Ovary (tissue), 9 donors: ENCODE measurements around the gene ADRA2C. TPM values are rescaled to one million over a fixed set of nuclear protein-coding genes. Genes with fewer than 3 reads are reported as not detected.
"Not testable (repeated sequence)": the region's sequence is repeated elsewhere in the genome, so short reads cannot be mapped to it uniquely, and the experiment has no call there.

Experiments used
- DNase-seq, 5 donors: peaks; one replicate each; pipeline ENCODE4 v3.0.0-alpha.2; 2019 to 2020
- H3K27ac ChIP-seq, 2 donors: fragments of 200-600 bp; one replicate each; pipeline versions ENCODE4 v1.5.1 to v1.8.0; 2019 to 2022
- H3K27me3 ChIP-seq: fragments of 200-600 bp; one replicate; pipeline ENCODE4 v1.8.0; 2022
- H3K36me3 ChIP-seq: fragments of 200-600 bp; sonication (generic); one replicate; pipeline ENCODE4 v1.5.1; 2019
- H3K4me1 ChIP-seq: one replicate; pipeline ENCODE4 v1.8.1; 2013; ENCODE audit warnings: mild to moderate bottlenecking, moderate library complexity; ENCODE audit not compliant: insufficient read depth
- H3K4me3 ChIP-seq: fragments of 200-600 bp; sonication (generic); one replicate; pipeline ENCODE4 v1.5.1; 2017
- H3K9me3 ChIP-seq, 2 donors: fragments of 200-600 bp in 1 of 2; sonication (generic) in 1 of 2; one replicate each; pipeline versions ENCODE4 v1.5.1 to v1.8.1; 2013 to 2019; ENCODE audit warnings: mild to moderate bottlenecking in 1 of 2, moderate library complexity in 1 of 2
- EP300 ChIP-seq: sonication (generic); formaldehyde crosslinking; IDR thresholded peaks from one replicate; pipeline ENCODE4 v1.6.1; 2017; ENCODE audit warnings: antibody characterized with exemption
- POLR2A ChIP-seq: fragments of 450-650 bp; IDR thresholded peaks from one replicate; pipeline ENCODE4 v1.6.1; 2017; ENCODE audit warnings: antibody characterized with exemption, mild to moderate bottlenecking, moderate library complexity
- WGBS, 3 donors: extraction: QIAGEN DNeasy Blood & Tissue Kit in 1 of 3; methylation state at CpG; one replicate each; pipeline versions ENCODE4 v1.1.5 to v1.1.7; 2013 to 2017; 5-methylcytosine and 5-hydroxymethylcytosine counted together
- intact Hi-C, 4 donors: fragments of 100-400 bp; cut with DNase I; formaldehyde crosslinking; loops; one replicate each; pipeline versions ENCODE4 v1.11.0 to v1.15.1; 2022 to 2023
- polyA plus RNA-seq, 2 donors: library from polyadenylated mRNA; stranded (reverse); fragments of 200-250 nt in 1 of 2; fragments of 350-450 nt in 1 of 2; fragmentation: Illumina TruSeq in 1 of 2; extraction: RNeasy Lipid Tissue Mini Kit (QIAGEN cat#74804) in 1 of 2; gene quantifications; one replicate each; pipeline ENCODE4 v1.2.3, GENCODE V29; 2013 to 2014
- total RNA-seq, 7 donors: library from RNA; depleted of rRNA in 2 of 7; stranded (reverse); fragments of >200 nt in 2 of 7; fragmentation: NEBNext Ultra II Directional in 3 of 7; extraction: Animal tissue kit (Norgen Biotek cat#: 25700) in 3 of 7; gene quantifications; one replicate each; pipeline versions ENCODE4 v1.1.0 to v1.2.4, GENCODE V29; 2016 to 2023
- TF ChIP-seq, protein P1 (sequence below), 3 donors: fragments of 450-650 bp in 2 of 3; fragments of 200-600 bp in 1 of 3; IDR thresholded peaks; one replicate each; pipeline versions ENCODE4 v1.5.1 to v1.8.0; 2016 to 2022; ENCODE audit warnings: antibody characterized with exemption in 3 of 3, mild to moderate bottlenecking in 1 of 3
- donor health status: DM: no; HTN: no; CAD: no; lungs with moderate emphysema.
- donor health status: DM: no; HTN: no; CAD: no.
- donor health status: Bipolar disorder and iron deficiency.
- donor health status: DM: yes; HTN: yes; CAD: no.
- donor health status: DM: no; HTN: no; CAD: no.
- donor health status: DM: yes; HTN: yes; CAD: no.

Gene ADRA2C
- total and polyA plus RNA-seq, 9 donors, result 0.35 to 15.1 (median 4.2) TPM

DNA sequence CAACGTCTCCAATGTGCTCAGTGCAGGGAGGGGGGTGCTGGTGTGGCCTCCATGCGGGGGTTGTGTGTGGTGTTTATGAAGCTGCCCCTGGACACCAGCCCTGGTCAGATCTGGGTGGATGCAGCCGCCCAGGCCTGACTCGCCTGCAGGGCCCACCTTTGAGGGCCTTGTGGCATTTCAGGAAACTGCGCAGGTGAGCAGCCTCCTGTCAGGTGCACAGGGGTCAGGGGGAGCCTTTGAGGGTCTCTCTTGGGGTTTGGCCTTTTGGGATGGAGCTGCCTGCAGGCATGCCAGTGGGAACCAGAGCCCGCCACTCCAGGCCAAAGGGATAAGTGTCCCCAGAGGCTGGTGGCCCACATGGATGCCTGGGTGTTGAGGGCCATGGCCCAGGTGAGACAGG, 45.4 kb downstream of the ADRA2C start:
- intact Hi-C loops, result no loop called here
- 78 to 82% (median 80%) methylated on average over 6 of the region's 6 CpGs for WGBS, 3 donors

DNA sequence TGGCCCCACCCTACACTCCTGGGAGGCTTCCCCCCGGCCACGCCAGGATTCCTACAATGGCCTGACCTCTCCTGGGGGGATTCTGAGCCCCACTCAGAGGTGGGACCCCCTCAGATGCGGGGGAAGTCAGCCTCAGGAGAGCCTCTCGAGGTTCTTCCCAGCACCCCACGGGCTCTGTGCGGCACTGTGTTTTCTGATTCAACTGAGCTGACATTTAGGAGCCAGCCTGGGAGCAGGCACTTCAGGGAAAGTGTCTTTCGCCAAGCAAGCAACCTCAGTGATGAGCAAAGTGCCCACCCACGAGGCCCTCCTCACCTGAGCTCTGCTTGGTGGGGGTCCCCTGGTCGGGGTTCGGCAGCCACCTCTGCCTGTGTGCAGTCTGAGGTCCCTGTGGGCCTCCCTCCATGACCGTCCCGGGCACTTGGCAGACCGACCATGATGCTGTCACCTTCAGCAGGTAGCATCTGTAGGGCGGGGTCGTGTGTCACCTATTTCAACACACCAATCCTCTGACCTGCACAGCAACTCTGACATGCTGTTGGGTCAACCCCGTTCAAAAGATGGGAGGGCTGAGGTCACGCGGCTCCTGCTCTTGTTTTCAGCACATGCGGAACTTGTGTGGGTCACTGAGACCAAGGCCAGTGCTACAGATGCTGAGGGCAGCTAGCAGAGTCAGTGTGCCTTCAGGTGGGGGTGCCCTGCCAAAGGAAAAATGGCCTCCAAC, 46.2 kb downstream of the ADRA2C start:
- no peak overlapping the region for H3K27ac ChIP-seq
- no peak overlapping the region for H3K4me3 ChIP-seq
- no peaks in the 10 kb centered on the region for H3K36me3 ChIP-seq
- no peaks in the 10 kb centered on the region for H3K27me3 ChIP-seq
- 84 to 88% (median 86%) methylated on average over 19 of the region's 19 CpGs for WGBS, 3 donors
- intact Hi-C loops, result no loop called here
- no peak for TF ChIP-seq POLR2A
- TF ChIP-seq EP300, result no peak
- H3K4me1 ChIP-seq, result no peaks in the 10 kb centered on the region
- no peak for DNase-seq
- no peaks in the 10 kb centered on the region for H3K9me3 ChIP-seq

More for the DNA sequence above, 45.4 kb downstream of the ADRA2C start:
- TF ChIP-seq POLR2A (no peak), EP300 (no peak)
- TF ChIP-seq, protein P1, sequence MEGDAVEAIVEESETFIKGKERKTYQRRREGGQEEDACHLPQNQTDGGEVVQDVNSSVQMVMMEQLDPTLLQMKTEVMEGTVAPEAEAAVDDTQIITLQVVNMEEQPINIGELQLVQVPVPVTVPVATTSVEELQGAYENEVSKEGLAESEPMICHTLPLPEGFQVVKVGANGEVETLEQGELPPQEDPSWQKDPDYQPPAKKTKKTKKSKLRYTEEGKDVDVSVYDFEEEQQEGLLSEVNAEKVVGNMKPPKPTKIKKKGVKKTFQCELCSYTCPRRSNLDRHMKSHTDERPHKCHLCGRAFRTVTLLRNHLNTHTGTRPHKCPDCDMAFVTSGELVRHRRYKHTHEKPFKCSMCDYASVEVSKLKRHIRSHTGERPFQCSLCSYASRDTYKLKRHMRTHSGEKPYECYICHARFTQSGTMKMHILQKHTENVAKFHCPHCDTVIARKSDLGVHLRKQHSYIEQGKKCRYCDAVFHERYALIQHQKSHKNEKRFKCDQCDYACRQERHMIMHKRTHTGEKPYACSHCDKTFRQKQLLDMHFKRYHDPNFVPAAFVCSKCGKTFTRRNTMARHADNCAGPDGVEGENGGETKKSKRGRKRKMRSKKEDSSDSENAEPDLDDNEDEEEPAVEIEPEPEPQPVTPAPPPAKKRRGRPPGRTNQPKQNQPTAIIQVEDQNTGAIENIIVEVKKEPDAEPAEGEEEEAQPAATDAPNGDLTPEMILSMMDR (IDR thresholded peaks at IDR 0.05), result no peak
- no peak for DNase-seq
- no peaks in the 10 kb centered on the region for H3K4me1 ChIP-seq
- no peak overlapping the region for H3K4me3 ChIP-seq
- no peaks in the 10 kb centered on the region for H3K27me3 ChIP-seq
- no peaks in the 10 kb centered on the region for H3K9me3 ChIP-seq
- no peak overlapping the region for H3K27ac ChIP-seq
- no peaks in the 10 kb centered on the region for H3K36me3 ChIP-seq

DNA sequence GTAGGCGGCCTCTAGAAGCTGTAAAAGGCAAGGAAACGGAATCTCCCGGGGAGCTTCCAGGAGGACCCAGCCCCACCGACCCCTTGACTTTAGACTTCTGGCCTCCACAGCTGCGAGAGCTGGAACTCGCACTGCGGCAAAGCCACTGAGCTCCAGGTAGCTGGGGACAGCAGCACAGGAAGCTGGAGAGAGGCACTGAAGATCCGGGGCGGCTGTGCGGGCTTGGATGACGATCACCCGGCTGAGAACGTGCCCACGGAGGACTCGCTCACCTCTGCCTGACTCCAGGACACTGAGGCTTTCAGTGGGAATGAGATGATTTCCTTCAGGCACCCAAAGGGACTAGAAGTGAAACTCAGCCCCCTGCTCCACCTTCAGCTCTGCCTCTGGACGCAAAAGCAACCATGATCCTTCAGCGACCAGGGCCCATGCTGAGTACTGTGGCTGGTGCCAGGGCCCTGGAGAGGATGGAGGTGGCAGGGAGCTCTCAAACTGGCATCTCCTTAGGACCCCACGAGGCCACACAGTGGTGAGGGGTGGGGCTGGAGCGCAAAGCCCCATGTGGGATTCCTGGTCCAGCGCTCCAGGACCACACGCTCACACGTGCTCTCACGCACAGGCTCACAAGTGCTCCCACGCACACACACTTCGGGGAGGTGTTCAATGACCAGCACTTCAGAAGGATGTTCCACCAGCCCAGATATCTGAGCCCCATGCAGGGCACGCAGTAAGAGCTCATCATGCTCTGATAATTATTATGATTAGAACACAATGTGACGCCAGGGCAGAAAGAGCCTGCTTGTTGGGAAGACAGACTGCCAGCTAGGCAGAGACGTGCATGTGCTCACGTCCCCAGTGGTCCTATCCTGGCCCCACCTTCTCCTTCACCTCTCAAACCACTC, 47.2 kb downstream of the ADRA2C start:
- intact Hi-C loops, result no loop called here

DNA sequence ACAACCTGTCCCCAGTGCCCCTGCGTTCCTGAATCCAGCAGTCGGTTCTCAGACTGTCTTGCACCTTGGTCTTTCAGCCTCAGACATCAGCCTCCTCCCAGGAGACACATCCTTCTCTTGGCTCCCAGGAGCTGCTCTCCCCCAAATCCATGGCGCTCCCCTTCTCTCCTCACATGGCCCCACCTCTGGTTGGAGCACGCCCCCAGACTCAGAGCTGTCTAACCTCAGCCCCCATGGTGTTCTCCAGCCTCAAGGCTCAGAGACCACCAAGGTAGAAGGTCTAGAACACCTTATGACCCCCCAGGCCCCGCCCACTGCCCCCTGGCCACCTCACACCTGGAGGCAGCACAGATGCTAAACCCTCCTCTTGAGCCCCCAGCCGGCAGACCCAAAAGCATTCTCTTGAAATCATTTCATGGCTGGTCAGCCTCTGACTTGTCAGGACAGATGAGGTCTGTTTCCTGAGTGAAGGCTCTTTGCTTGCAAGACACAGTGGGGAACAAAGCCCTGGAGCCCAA, 47.9 kb downstream of the ADRA2C start:
- Histone ChIP-seq H3K36me3 (no peaks in the 10 kb centered on the region), H3K4me1 (no peaks in the 10 kb centered on the region), H3K27me3 (no peaks in the 10 kb centered on the region), H3K4me3 (no peak overlapping the region), H3K9me3 (no peaks in the 10 kb centered on the region), H3K27ac (no peak overlapping the region)
- intact Hi-C loops, result no loop called here
- 73 to 84% (median 81%) methylated on average over 6 of the region's 6 CpGs for WGBS, 3 donors
- no peak for DNase-seq
- TF ChIP-seq EP300 (no peak), POLR2A (no peak)
- TF ChIP-seq, protein P1 (IDR thresholded peaks at IDR 0.05), result no peak

More for the DNA sequence above, 47.2 kb downstream of the ADRA2C start:
- DNase-seq, result no peak
- Histone ChIP-seq H3K9me3 (no peaks in the 10 kb centered on the region), H3K36me3 (no peaks in the 10 kb centered on the region), H3K27me3 (no peaks in the 10 kb centered on the region), H3K4me3 (no peak overlapping the region), H3K27ac (no peak overlapping the region), H3K4me1 (no peaks in the 10 kb centered on the region)
- 80 to 82% (median 82%) methylated on average over 29 of the region's 29 CpGs for WGBS, 3 donors
- TF ChIP-seq, protein P1 (IDR thresholded peaks at IDR 0.05), result no peak
- TF ChIP-seq POLR2A (no peak), EP300 (no peak)

DNA sequence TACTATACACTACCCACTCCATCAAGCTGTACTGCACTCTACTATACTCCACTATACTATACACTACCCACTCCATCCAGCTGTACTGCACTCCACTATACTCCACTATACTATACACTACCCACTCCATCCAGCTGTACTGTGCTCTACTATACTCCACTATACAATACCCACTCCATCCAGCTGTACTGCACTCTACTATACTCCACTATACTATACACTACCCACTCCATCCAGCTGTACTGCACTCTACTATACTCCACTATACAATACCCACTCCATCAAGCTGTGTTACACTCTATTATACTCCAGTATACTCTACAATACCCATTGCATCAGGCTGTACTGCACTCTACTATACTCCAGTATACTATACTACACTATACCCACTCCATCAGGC, 48.7 kb downstream of the ADRA2C start:
- H3K9me3 ChIP-seq, result not testable (repeated sequence)

More for the DNA sequence above, 48.7 kb downstream of the ADRA2C start:
- DNase-seq, H3K4me3 ChIP-seq, H3K27ac ChIP-seq, H3K36me3 ChIP-seq, intact Hi-C loops, H3K27me3 ChIP-seq, H3K4me1 ChIP-seq: not testable (repeated sequence)
